BLaER1 (cell line): ENCODE data around the gene SERP1.

Experiments used
- H3K27ac ChIP-seq: shearing (Covaris generic); formaldehyde crosslinking; 2 replicates; pipeline ENCODE4 v1.8.1; 2022
- H3K27me3 ChIP-seq: shearing (Covaris generic); formaldehyde crosslinking; 2 replicates; pipeline ENCODE4 v1.8.1; 2022
- H3K36me3 ChIP-seq: shearing (Covaris generic); formaldehyde crosslinking; 2 replicates; pipeline ENCODE4 v1.8.1; 2022
- H3K4me1 ChIP-seq: shearing (Covaris generic); formaldehyde crosslinking; 2 replicates; pipeline ENCODE4 v1.8.1; 2022
- H3K4me2 ChIP-seq: shearing (Covaris generic); formaldehyde crosslinking; 2 replicates; pipeline ENCODE4 v1.8.1; 2022
- H3K4me3 ChIP-seq: shearing (Covaris generic); formaldehyde crosslinking; 2 replicates; pipeline ENCODE4 v1.8.1; 2022
- H3K9ac ChIP-seq: shearing (Covaris generic); formaldehyde crosslinking; 2 replicates; pipeline ENCODE4 v1.8.1; 2022
- H3K9me3 ChIP-seq: shearing (Covaris generic); formaldehyde crosslinking; 2 replicates; pipeline ENCODE4 v1.8.1; 2022
- H4K20me1 ChIP-seq: shearing (Covaris generic); formaldehyde crosslinking; 2 replicates; pipeline ENCODE4 v1.8.1; 2022
- Cebpa-rat ChIP-seq: shearing (Covaris generic); IDR thresholded peaks from 2 replicates; pipeline ENCODE4 v1.8.1; 2022

The SERP1 gene

DNA sequence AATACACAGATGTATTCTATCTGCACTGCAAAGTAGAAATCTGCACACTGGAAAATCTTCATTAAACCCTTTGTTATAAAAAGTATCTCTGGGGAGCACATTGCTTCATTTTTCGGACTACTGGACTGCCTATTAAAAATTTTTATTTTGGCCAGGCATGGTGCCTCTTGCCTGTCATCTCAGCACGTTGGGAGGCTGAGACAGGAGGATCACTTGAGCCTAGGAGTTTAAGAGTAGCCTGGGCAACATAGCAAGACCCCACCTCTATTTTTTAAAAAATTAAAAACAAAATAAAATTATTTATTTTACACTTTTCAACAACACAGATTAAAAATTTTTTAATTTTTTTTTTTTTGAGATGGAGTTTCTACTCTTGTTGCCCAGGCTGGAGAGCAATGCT lies 6.0 kb downstream of the SERP1 start:
- H4K20me1 ChIP-seq: peaks cover 42% of the 10 kb centered on the region
- H3K4me1 ChIP-seq: peaks cover 16% of the 10 kb centered on the region
- no peak overlapping the region for H3K4me3 ChIP-seq
- no peak overlapping the region for H3K9ac ChIP-seq
- no peak for TF ChIP-seq Cebpa-rat
- no peaks in the 10 kb centered on the region for H3K27me3 ChIP-seq
- peaks cover 36% of the 10 kb centered on the region for H3K36me3 ChIP-seq
- H3K27ac ChIP-seq: no peak overlapping the region
- H3K9me3 ChIP-seq: no peaks in the 10 kb centered on the region
- no peak overlapping the region for H3K4me2 ChIP-seq

DNA sequence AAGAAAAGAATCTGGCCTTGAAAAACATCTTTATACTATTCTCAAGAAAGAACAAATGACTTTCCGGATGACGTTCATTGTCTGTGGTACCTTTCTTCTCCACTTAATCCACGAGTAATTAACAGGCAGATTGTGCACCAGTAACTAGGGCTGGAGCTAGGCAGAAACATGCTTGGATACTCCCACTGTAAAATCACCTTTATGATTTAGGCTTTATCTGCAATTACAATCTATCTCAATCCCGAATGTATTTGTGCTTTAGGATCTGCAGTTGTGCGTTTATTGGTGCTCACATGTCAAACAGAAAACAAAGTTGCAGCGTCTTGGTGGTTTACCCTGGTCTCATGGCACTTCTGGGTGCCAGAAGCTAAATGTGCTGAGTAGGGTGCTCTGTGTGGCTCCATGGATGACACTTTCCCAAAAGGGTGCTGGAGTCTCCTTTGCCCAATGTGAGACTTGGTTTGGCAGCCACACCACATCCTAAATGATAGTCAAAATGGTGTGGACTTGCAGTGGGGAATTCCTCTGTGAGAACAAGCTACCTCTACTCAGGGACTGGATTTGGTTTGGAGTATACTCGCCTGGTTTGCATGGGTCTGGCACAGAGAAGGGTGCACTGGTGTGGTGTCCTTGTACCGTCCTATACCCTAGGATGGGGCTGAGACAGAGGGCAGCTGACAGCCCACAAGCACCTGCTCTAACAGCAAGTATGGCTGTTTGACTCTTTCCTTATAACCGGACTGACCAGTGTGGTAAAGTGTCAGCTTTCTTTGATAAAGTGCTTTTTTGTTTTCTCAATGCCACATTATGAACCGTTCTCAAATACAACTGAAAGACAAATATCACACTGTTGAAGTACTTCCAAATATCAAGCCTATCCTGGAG lies 7.7 kb downstream of the SERP1 start:
- no peak overlapping the region for H3K4me3 ChIP-seq
- peaks cover 24% of the 10 kb centered on the region for H4K20me1 ChIP-seq
- H3K27me3 ChIP-seq: no peaks in the 10 kb centered on the region
- no peak overlapping the region for H3K27ac ChIP-seq
- no peak for TF ChIP-seq Cebpa-rat
- peaks cover 2% of the 10 kb centered on the region for H3K4me1 ChIP-seq
- peaks cover 29% of the 10 kb centered on the region for H3K36me3 ChIP-seq
- H3K4me2 ChIP-seq: no peak overlapping the region
- no peaks in the 10 kb centered on the region for H3K9me3 ChIP-seq
- H3K9ac ChIP-seq: no peak overlapping the region

- Histone ChIP-seq H3K9me3 (no peaks in the 10 kb centered on the region), H3K4me1 (no peaks in the 10 kb centered on the region), H3K4me2 (no peak overlapping the region), H3K27ac (no peak overlapping the region), H4K20me1 (no peaks in the 10 kb centered on the region), H3K36me3 (peaks cover 9% of the 10 kb centered on the region; the same call in 1 of the 2 replicates), H3K9ac (no peak overlapping the region), H3K27me3 (no peaks in the 10 kb centered on the region), H3K4me3 (no peak overlapping the region)
- TF ChIP-seq Cebpa-rat: no peak
Measured at GRCh38 chr3:150535204-150535603, 11.1 kb downstream of the SERP1 start.

DNA sequence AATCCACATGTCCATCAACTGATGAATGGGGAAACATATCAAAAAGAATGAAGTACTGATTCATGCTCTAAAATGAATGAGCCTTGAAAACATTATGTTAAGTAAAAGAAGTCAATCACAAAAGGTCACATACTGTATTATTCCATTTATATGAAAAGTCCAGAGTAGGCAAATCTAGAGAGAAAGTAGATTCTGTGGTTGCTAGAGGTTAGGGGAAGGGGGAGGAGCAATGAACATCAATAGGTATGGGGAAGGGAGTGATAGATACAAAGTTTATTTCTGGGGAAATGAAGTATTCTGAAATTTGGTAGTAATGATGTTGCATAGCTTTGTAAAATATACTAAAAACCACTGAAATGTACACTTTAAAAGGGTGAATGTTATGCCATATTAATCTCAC lies 14.5 kb downstream of the SERP1 start:
- H3K36me3 ChIP-seq: no peaks in the 10 kb centered on the region

GRCh38 chr3:150528354-150528797 lies 17.9 kb downstream of the SERP1 start:
- H3K9ac ChIP-seq: no peak overlapping the region
- no peaks in the 10 kb centered on the region for H3K9me3 ChIP-seq
- no peak overlapping the region for H3K27ac ChIP-seq
- no peak overlapping the region for H3K4me2 ChIP-seq
- no peak overlapping the region for H3K4me3 ChIP-seq
- no peak for TF ChIP-seq Cebpa-rat
- H3K4me1 ChIP-seq: no peaks in the 10 kb centered on the region
- H4K20me1 ChIP-seq: no peaks in the 10 kb centered on the region
- H3K36me3 ChIP-seq: no peaks in the 10 kb centered on the region
- H3K27me3 ChIP-seq: no peaks in the 10 kb centered on the region

More for the DNA sequence above, 14.5 kb downstream of the SERP1 start:
- H3K4me1 ChIP-seq: no peaks in the 10 kb centered on the region
- no peaks in the 10 kb centered on the region for H3K9me3 ChIP-seq
- no peak overlapping the region for H3K9ac ChIP-seq
- no peaks in the 10 kb centered on the region for H4K20me1 ChIP-seq
- no peak overlapping the region for H3K4me2 ChIP-seq
- H3K27ac ChIP-seq: no peak overlapping the region
- no peaks in the 10 kb centered on the region for H3K27me3 ChIP-seq
- no peak for TF ChIP-seq Cebpa-rat
- no peak overlapping the region for H3K4me3 ChIP-seq

DNA sequence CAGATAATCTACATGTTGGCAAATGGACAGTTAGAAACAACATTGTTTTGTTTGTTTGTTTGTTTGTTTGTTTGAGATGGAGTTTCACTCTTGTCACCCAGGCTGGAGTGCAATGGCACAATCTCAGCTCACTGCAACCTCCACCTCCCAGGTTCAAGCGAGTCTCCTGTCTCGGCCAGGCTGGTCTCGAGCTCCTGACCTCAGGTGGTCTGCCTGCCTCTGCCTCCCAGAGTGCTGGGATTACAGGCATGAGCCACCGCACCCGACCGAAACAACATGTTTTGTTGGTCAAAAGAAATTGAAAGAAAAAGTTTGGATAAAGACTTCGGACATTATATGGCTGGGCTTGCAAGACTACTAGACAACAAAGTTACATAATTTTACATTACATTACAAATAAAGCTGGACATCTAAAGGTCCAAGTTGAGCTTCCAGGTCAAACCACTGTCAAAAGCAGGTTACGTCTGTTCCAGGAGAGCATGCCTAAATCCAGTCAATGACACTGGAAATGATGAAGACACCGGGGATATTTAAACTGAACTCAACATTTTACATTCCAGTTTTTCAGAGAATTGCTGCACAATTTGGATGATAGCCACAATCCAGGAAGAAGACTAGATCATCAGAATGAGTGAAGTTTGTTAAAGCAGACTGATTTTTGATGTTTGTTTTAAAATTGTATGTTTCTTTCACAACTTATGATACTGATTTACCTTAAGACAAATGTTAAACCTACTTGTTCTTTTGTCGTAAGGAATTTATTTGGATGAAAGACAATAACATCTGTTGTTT lies 18.6 kb downstream of the SERP1 start:
- no peak overlapping the region for H3K4me3 ChIP-seq
- TF ChIP-seq Cebpa-rat: no peak
- no peak overlapping the region for H3K27ac ChIP-seq
- H3K9ac ChIP-seq: no peak overlapping the region
- no peaks in the 10 kb centered on the region for H3K36me3 ChIP-seq
- no peaks in the 10 kb centered on the region for H3K9me3 ChIP-seq
- H4K20me1 ChIP-seq: no peaks in the 10 kb centered on the region
- no peaks in the 10 kb centered on the region for H3K4me1 ChIP-seq
- no peaks in the 10 kb centered on the region for H3K27me3 ChIP-seq
- no peak overlapping the region for H3K4me2 ChIP-seq

- H3K36me3 ChIP-seq: no peaks in the 10 kb centered on the region
- H3K4me1 ChIP-seq: no peaks in the 10 kb centered on the region
- H3K9ac ChIP-seq: no peak overlapping the region
- no peak overlapping the region for H3K4me3 ChIP-seq
- H4K20me1 ChIP-seq: no peaks in the 10 kb centered on the region
- H3K27ac ChIP-seq: no peak overlapping the region
- H3K4me2 ChIP-seq: no peak overlapping the region
- H3K9me3 ChIP-seq: 0 out of 2 replicates have a peak, but pooled peaks cover 5% of the 10 kb centered on the region
- H3K27me3 ChIP-seq: no peaks in the 10 kb centered on the region
- TF ChIP-seq Cebpa-rat: no peak
Measured at GRCh38 chr3:150523538-150523937, 22.8 kb downstream of the SERP1 start.

GRCh38 chr3:150521463-150521862 lies 24.8 kb downstream of the SERP1 start:
- Histone ChIP-seq H3K27ac (no peak overlapping the region), H3K4me3 (no peak overlapping the region), H3K4me2 (no peak overlapping the region), H4K20me1 (no peaks in the 10 kb centered on the region), H3K9me3 (peaks cover 21% of the 10 kb centered on the region), H3K4me1 (no peaks in the 10 kb centered on the region), H3K36me3 (no peaks in the 10 kb centered on the region), H3K9ac (no peak overlapping the region), H3K27me3 (no peaks in the 10 kb centered on the region)
- no peak for TF ChIP-seq Cebpa-rat

GRCh38 chr3:150520408-150520807 lies 25.9 kb downstream of the SERP1 start:
- Histone ChIP-seq H3K4me2 (no peak overlapping the region), H3K4me3 (no peak overlapping the region)
- no peak for TF ChIP-seq Cebpa-rat

DNA sequence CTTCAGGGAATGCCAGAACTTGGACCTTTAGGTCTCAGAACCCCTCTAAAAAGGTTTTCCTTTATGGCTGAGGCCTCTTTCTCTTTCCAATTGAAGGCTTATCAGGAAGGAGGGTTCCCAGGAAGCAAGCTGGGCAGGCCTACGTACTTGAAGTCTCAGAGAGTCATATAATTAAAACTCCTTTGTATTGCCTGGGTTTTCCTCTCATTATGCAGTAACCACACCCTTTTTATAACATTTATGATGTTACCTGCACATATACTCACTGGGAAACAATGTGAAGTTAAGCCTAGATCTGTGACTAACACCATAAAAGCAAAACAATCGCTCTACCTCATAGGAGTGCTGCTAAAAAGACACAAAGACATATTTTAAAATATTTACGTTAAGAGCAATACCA lies 27.3 kb downstream of the SERP1 start:
- no peaks in the 10 kb centered on the region for H3K27me3 ChIP-seq
- no peaks in the 10 kb centered on the region for H4K20me1 ChIP-seq
- no peak overlapping the region for H3K4me2 ChIP-seq
- H3K27ac ChIP-seq: no peak overlapping the region
- TF ChIP-seq Cebpa-rat: no peak
- no peaks in the 10 kb centered on the region for H3K4me1 ChIP-seq
- H3K9me3 ChIP-seq: peaks cover 25% of the 10 kb centered on the region
- H3K9ac ChIP-seq: no peak overlapping the region
- H3K4me3 ChIP-seq: no peak overlapping the region
- H3K36me3 ChIP-seq: no peaks in the 10 kb centered on the region

More at GRCh38 chr3:150520408-150520807, 25.9 kb downstream of the SERP1 start:
- Histone ChIP-seq H3K27ac (no peak overlapping the region), H3K9ac (no peak overlapping the region), H3K36me3 (no peaks in the 10 kb centered on the region), H3K27me3 (no peaks in the 10 kb centered on the region), H4K20me1 (no peaks in the 10 kb centered on the region), H3K9me3 (peaks cover 25% of the 10 kb centered on the region), H3K4me1 (no peaks in the 10 kb centered on the region)
